NAMALWA (cell line): ENCODE measurements around the gene BRSK1.

Experiments used
- DNase-seq: peaks from one replicate; pipeline ENCODE4 v3.0.0-alpha.2; 2015; ENCODE audit warnings: low spot score

BRSK1 gene

DNA sequence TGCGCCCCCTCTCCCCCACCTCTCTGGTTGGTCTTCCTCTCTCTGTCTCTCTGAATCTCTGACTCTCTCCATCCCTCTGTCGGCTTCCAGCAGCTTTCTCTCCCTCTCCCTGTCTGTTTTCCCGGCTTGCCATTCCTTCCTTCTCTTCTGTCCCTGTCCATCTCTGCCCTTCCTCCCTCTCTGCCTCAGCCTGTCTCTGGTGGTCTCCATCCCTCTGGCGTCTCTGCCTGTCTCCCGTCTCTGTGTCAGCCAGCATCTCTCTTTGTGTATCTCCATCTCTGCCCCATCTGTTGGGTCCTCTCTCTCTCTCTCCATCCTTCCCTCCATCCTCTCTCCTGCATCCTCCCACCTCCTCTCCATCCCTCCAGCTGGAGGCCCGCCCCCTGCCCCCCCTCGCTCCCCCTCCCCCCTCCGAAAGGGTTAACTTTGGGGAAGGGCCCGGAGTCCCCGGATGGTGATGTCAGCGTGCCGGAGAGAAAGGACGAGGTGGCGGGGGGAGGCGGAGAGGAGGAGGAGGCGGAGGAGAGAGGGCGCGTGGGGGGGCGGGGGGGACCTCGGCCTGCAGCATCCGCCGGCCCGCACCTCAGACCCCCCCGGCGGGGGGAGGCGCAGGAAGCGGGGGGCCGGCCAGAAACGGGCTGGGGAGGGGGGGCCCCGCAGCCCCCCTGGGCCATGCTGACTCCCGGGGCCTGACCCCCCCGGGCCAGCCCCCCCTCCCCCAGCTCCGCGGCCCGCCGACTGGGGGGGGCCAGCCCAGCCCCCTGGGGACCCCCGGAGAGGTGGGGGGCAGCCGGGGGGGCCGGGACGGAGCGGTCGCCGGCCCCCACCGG, at the start of gene BRSK1:
BRSK1 (plus strand) TSS at position 450 of the 830 bp plus-strand sequence. CDS start 446 bp downstream, outside the sequence.
- DNase-seq: no peak

DNA sequence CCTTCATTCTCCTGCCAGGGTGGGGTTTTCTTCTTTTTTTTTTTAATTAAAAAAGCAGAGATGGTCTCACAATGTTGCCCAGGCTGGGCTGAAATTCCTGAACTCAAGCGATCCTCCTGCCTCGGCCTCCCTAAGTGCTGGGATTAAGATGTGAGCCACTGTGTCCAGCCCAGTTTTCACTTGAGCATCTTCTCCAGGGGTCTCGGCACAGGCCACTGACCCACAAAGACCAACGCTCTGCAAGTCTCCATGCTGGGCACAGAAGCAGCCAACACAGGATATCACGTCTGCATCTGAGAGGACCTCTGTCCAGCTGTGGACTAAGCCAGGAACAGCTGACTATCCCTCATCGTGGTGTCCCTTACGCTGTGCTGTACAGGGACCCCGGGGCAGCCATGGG, 45.8 kb upstream of the BRSK1 start:
- no peak for DNase-seq

GRCh38 chr19:55239004-55239403, 44.8 kb upstream of the BRSK1 start:
- no peak for DNase-seq

- no peak for DNase-seq
These were observed 43.1 kb upstream of the BRSK1 start for GRCh38 chr19:55240713-55241020.

DNA sequence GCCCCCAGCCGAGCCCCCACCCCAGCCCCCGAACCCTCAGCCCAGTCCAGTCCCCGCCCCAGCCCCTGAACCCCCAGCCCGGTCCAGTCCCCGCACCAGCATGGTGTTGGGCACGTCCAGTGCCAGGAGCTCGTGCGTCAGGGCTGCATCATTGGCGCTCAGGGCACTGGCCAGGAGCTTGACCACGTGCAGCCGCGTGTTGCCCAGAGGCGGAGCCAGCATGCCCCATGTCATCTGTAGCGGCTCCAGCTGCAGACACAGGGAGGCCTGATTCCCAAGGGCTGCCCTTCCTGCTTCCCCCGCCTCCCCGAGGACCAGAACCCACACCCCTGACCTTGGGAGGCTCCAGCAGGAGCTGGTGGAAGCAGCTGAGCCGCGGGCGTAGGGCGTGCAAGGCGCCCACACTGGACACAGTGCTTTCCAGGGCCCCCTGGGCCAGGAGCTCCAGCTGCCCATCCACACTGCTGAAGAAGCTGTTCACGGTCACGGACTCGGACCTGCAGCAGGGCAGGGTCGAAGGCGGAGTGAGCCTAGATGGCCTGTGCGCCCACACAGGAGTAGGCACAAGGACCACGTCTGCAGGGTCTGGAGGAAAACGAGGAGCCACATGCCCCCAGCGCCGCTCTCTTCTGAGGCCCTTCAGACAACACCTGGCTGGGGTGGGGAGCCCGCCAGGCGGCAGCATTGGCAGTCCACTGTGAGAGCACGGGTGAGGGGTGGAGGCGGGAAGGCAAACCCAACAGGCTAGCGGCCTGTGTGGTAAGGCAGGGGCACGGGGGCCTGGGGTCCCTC, 42.5 kb upstream of the BRSK1 start:
- no peak for DNase-seq

DNA sequence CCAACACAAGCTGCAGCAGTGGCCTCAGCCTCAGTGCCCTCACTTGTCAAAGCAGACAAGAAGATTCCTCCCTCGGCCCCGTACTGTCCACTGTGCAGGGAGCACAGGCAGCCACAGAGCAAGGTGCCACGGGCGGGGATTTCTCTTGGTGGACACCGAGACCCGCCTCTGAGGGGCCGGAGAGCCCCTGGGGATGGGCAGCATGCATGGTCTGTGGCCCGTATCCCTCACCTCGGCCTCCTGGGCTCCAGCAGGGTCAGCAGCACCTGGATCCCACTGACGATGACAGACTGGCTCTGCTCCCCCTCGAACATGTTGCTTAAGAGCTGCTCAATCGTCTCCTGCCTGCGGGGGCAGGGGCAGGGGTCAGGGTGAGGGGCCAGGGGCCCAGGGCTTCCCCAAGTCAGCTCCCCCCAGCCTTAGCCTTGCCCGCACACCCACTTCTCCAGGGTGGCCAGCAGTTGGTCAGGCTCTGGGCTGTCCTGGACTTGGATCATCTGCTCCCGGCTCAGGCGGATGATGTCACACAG, 41.8 kb upstream of the BRSK1 start:
- DNase-seq: no peak

GRCh38 chr19:55242517-55242916, 41.3 kb upstream of the BRSK1 start:
- DNase-seq: no peak

- no peak for DNase-seq
These were observed 39.7 kb upstream of the BRSK1 start for GRCh38 chr19:55244004-55244680.

- no peak for DNase-seq
These were observed 38.4 kb upstream of the BRSK1 start for GRCh38 chr19:55245236-55245904.

DNA sequence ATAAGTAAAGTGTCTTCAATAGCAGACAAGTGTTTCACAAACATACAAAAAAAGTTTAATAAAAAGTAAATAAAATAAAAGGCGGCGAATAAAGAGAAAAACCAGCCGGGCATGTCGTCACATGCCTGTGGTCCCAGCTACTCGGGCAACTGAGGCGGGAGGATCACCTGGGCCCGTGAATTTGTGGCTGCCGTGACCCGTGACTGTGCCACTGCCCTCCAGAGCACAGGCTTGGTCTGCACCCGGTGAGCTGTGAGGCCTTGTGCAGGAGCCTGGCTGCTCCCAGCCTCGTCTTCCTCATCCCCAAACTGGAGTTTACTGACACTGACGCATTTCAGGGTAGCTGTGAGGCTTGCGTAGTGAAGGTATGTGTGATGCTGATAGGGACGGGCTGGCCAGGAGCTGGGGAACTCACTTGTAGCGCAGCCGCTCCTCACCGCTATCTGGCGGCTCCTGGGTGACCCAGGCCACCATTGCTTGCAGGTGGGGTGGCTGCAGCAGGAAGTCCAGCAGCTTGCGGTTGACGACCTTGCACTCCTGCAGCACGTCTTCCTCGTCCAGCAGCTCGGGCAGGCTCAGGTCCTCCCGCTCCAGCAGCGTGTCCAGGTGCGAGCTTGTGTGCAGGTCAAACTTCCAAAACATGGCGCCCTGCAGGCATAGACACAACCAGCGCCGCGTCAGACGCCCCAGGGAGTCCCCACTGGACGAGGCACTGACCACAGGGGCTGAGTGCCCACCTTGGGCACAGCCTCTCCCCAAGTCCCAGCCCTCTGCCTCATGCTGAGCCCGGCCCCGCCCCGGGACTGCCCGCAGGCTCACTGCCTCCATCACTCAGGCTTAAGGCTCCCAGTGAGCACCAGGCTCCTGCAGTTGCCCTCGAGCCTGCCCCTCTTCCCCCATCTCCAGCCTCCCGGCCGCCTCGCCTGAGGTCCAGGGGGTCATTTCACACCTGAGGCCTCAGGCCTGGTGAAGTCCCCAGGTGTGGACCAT, 37.0 kb upstream of the BRSK1 start:
- DNase-seq: no peak

DNA sequence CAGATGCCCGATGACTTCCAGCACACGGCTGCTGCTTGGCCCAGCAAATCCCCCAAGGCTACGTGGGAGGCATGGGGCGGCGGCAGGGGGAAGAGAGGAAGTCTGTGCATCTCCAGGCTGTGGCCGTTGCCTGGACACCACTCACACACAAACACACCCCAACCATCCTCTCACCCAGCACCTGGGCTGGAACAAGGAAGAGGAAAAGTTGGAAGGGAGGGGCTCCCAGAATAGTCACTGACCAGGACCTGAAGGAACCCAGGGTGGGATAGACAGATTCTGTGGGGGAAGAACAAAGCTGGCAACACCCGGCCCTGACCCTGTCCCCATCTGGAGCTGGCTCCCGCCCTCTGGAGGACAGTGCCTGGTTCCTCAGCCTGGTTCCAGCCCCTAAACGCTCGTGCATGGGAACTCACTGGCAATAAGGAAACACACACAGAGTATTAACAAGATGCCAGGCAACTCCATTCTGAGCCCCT, 36.1 kb upstream of the BRSK1 start:
- no peak for DNase-seq

DNA sequence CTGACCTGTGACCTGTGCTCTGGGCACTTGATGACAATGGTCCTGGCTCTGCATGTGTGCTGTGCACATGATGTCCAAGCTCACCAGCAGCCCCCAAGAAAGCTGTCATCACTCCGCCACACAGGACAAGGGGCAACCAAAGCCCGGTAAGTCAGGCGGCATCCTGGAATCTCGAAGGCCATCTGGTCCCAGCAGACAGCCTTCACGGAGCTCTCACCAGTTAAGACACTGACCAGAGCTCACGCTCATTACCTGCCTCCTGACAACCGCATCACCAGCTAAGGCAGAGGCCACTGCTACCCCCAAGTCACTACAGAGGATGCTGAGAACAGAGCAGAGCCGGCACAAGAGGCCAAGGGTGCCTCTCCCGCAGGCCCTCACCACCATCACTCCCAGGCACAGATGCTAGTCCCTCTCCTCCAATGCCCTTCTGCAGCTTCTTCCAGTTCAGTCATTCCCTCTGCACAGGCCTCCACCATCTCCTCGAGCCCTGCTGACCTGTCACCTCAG, 35.6 kb upstream of the BRSK1 start:
- no peak for DNase-seq

GRCh38 chr19:55248704-55249103, 35.1 kb upstream of the BRSK1 start:
- no peak for DNase-seq

DNA sequence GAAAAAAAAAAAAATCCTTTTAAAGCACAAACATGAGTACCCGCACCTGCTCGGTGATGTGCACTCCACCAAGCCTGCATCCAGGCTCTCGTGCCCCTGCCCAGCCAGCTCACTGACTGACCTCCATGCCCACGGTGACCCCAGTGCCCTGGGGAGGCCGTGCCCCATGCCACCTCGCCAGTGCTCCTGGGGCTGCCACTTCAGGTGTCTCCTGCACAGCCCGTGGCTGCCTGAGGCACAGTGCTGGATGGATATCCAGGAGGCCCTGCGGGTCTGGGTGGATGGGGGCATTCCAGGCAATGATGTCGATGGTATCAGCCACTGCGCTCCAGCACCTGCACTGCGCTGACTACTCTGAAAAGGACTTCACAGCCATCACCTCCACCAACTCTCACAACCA, 34.0 kb upstream of the BRSK1 start:
- no peak for DNase-seq

DNA sequence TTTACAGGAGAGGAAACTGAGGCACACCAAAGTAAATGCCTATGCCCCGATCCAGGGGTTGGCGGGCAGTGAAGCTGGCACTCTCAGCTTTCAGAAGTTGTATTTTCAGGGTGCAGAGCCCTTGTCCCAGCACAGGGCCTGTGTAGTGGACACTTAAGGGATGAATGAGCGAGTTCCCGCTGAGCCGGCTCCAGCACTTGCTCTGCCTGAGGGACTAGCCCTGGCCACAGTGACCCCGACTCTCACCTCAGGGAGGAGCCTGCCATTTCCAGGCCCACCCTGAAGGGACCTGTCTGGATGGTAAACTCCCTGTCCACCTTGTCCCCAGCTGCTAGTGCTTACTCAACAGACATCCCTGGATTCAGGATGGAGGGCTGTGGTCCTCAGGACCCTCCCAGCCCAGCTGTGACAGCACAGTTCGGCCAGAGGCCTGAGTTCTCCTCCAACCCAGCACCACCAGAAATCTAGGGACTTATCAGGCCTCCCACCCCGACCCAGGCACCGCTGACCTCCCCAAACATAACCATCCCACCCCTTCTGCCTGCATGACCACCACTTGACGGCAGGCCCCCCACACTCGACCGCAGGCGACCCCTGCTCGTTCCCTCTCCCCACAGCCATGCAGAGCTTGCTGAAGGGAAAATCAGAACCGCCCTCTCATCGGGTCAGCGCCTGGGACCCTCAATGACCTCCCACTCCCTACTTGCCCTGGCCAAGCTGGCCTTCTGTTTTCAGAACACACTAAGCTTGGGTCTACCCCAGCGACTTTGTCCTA, 33.3 kb upstream of the BRSK1 start:
- DNase-seq: no peak

DNA sequence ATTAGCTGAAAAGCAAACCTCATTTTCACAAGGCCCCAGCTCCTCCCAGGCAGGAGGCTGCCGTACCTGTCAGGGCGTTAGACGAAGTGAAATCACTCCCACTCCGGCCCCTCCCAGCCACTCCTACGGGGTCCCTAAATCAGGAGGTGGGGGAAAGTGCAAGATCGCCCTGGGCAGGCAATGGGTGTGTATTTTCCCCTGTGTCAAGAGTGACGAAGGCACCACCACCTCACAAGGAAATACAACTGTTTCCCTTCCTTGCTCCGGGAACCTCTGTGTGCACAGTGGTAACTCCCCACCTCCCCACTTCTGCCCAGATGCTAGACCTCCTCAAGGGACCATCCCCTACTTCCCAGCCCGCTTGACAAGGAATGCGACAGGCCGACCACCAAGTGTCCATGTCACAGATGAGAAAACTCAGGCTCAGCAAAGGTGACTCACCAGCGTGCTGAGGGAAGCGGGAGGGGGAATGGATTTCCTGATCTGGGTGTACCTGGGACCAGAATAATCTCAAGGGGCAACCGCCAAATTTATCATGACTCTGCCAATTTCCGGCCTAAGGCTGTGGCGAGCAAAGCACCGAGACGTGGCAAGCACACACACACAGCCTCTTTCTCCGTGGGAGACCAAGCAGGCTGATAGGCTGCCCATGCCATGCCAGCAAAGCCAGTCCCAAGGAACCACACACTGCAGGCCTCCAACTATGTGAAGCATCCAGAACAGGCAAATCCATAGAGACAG, 32.3 kb upstream of the BRSK1 start:
- no peak for DNase-seq

- no peak for DNase-seq
These were observed 30.8 kb upstream of the BRSK1 start for GRCh38 chr19:55252760-55253663.
